ENCODE measurements around the gene PTPRG.

DNA sequence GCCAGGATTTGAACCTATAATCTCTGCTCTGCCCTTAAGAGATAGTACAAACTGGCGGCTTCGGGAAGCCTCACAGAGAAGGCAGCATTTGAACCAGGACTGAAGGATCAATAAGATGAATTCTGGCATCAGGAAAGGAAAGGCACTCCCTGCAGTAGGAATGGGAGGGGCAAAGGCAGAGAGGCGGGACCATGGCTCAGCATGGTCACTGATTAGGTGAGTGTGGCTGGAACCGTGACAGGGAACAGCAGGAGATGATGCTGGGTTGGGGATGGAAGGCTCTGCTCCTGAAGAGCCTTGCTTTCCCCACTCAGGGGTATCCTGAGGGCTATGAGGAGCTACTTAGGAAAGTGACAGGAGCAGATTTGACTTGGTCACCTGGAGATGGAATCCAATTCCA, 653.5 kb downstream of the PTPRG start:
- TF ChIP-seq POLR2A (IDR thresholded peaks at IDR 0.05; ENCODE audit: low read depth, low read length) = no peak
- TF ChIP-seq, protein P1, sequence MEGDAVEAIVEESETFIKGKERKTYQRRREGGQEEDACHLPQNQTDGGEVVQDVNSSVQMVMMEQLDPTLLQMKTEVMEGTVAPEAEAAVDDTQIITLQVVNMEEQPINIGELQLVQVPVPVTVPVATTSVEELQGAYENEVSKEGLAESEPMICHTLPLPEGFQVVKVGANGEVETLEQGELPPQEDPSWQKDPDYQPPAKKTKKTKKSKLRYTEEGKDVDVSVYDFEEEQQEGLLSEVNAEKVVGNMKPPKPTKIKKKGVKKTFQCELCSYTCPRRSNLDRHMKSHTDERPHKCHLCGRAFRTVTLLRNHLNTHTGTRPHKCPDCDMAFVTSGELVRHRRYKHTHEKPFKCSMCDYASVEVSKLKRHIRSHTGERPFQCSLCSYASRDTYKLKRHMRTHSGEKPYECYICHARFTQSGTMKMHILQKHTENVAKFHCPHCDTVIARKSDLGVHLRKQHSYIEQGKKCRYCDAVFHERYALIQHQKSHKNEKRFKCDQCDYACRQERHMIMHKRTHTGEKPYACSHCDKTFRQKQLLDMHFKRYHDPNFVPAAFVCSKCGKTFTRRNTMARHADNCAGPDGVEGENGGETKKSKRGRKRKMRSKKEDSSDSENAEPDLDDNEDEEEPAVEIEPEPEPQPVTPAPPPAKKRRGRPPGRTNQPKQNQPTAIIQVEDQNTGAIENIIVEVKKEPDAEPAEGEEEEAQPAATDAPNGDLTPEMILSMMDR (IDR thresholded peaks at IDR 0.05; ENCODE audit: extremely low read depth in 1 of 2, insufficient read depth in 1 of 2, low read depth in 1 of 2, low read length in 2 of 2) = no peak
- TF ChIP-seq POLR2AphosphoS5 (IDR thresholded peaks at IDR 0.05; ENCODE audit: insufficient read depth, low read depth, low read length) = no peak
- TF ChIP-seq, protein P2, sequence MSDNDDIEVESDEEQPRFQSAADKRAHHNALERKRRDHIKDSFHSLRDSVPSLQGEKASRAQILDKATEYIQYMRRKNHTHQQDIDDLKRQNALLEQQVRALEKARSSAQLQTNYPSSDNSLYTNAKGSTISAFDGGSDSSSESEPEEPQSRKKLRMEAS (IDR thresholded peaks at IDR 0.05; ENCODE audit: insufficient read depth, insufficient read length) = no peak
- no peak for TF ChIP-seq EZH2 (IDR thresholded peaks at IDR 0.05; ENCODE audit: borderline replicate concordance, low read depth, low read length, severe bottlenecking)
